Hepatocyte (in vitro differentiated cells): ENCODE data around the gene ALG3.

Experiments
- EZH2 ChIP-seq: fragments of 200-600 bp; sonication (generic); IDR thresholded peaks from 2 replicates; pipeline ENCODE4 v1.6.1; 2016; ENCODE audit warnings: antibody characterized with exemption, mild to moderate bottlenecking, borderline replicate concordance
- EZH2phosphoT487 ChIP-seq: fragments of 200-600 bp; sonication (generic); IDR thresholded peaks from one replicate; pipeline ENCODE4 v1.6.1; 2018; ENCODE audit warnings: antibody characterized with exemption, mild to moderate bottlenecking, low read depth, moderate library complexity; ENCODE audit not compliant: unreplicated experiment, severe bottlenecking
- TF ChIP-seq, protein P1 (sequence below): fragments of 200-600 bp; sonication (generic); IDR thresholded peaks from 2 replicates; pipeline ENCODE4 v1.5.1; 2016; ENCODE audit warnings: antibody characterized with exemption, mild to moderate bottlenecking; ENCODE audit not compliant: poor library complexity

- TF ChIP-seq, protein P1, sequence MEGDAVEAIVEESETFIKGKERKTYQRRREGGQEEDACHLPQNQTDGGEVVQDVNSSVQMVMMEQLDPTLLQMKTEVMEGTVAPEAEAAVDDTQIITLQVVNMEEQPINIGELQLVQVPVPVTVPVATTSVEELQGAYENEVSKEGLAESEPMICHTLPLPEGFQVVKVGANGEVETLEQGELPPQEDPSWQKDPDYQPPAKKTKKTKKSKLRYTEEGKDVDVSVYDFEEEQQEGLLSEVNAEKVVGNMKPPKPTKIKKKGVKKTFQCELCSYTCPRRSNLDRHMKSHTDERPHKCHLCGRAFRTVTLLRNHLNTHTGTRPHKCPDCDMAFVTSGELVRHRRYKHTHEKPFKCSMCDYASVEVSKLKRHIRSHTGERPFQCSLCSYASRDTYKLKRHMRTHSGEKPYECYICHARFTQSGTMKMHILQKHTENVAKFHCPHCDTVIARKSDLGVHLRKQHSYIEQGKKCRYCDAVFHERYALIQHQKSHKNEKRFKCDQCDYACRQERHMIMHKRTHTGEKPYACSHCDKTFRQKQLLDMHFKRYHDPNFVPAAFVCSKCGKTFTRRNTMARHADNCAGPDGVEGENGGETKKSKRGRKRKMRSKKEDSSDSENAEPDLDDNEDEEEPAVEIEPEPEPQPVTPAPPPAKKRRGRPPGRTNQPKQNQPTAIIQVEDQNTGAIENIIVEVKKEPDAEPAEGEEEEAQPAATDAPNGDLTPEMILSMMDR: no peak
- TF ChIP-seq EZH2 (no peak), EZH2phosphoT487 (no peak)
These were observed 11.6 kb downstream of the ALG3 start for GRCh38 chr3:184237211-184237610.
